ENCODE data around the gene CYB5RL. TPM values are rescaled to one million over a fixed set of nuclear protein-coding genes. Genes with fewer than 3 reads are reported as not detected.
A peak's percentile ranks its signal among the peaks of the same experiment; 100 is the strongest.

Gene CYB5RL
- total and polyA plus RNA-seq, 2 of the 13 experiments (the other 11 are each of a cell fraction or from before 2014, with no cell fraction given) = 3.7 to 5.0 TPM

- TF ChIP-seq, protein P1, sequence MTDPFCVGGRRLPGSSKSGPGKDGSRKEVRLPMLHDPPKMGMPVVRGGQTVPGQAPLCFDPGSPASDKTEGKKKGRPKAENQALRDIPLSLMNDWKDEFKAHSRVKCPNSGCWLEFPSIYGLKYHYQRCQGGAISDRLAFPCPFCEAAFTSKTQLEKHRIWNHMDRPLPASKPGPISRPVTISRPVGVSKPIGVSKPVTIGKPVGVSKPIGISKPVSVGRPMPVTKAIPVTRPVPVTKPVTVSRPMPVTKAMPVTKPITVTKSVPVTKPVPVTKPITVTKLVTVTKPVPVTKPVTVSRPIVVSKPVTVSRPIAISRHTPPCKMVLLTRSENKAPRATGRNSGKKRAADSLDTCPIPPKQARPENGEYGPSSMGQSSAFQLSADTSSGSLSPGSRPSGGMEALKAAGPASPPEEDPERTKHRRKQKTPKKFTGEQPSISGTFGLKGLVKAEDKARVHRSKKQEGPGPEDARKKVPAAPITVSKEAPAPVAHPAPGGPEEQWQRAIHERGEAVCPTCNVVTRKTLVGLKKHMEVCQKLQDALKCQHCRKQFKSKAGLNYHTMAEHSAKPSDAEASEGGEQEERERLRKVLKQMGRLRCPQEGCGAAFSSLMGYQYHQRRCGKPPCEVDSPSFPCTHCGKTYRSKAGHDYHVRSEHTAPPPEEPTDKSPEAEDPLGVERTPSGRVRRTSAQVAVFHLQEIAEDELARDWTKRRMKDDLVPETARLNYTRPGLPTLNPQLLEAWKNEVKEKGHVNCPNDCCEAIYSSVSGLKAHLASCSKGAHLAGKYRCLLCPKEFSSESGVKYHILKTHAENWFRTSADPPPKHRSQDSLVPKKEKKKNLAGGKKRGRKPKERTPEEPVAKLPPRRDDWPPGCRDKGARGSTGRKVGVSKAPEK (CRISPR knock-in tag; IDR thresholded peaks at IDR 0.05; ENCODE audit: borderline replicate concordance) = no peak
- TF ChIP-seq NAIF1 (CRISPR knock-in tag; IDR thresholded peaks at IDR 0.05; ENCODE audit: borderline replicate concordance) (peak; percentile 53; the same call in 1 of the 2 replicates), ZNF878 (CRISPR knock-in tag; IDR thresholded peaks at IDR 0.05) (peak; percentile 56; the same call in 1 of the 2 replicates), MAZ (IDR thresholded peaks at IDR 0.05; ENCODE audit: borderline replicate concordance, low read depth, low read length) (peak; percentile 69; the same call in 1 of the 2 replicates), MAZ (CRISPR knock-in tag; IDR thresholded peaks at IDR 0.05; ENCODE audit: low read depth) (peak; percentile 38; the same call in 1 of the 2 replicates), ZHX2 (IDR thresholded peaks at IDR 0.05; ENCODE audit: low read depth) (no peak), ZHX2 (CRISPR knock-in tag; IDR thresholded peaks at IDR 0.05; ENCODE audit: borderline replicate concordance) (no peak), ZNF205 (CRISPR knock-in tag; IDR thresholded peaks at IDR 0.05) (peak; percentile 72; the same call in 1 of the 2 replicates), YY1 (IDR thresholded peaks at IDR 0.05; ENCODE audit: insufficient read depth, insufficient replicate concordance, low read depth, low read length) (peak; percentile 96), TFDP2 (CRISPR knock-in tag; IDR thresholded peaks at IDR 0.05) (peak; percentile 96), CCDC6 (CRISPR knock-in tag; IDR thresholded peaks at IDR 0.05) (peak; percentile 59; the same call in 1 of the 2 replicates), TAF15 (IDR thresholded peaks at IDR 0.05; ENCODE audit: low read depth, low read length, poor library complexity, severe bottlenecking) (peak; percentile 79), ATF1 (CRISPR knock-in tag; IDR thresholded peaks at IDR 0.05) (peak; percentile 61), PLRG1 (conservative IDR thresholded peaks at IDR 0.05) (no peak)
- TF ChIP-seq, protein P2, sequence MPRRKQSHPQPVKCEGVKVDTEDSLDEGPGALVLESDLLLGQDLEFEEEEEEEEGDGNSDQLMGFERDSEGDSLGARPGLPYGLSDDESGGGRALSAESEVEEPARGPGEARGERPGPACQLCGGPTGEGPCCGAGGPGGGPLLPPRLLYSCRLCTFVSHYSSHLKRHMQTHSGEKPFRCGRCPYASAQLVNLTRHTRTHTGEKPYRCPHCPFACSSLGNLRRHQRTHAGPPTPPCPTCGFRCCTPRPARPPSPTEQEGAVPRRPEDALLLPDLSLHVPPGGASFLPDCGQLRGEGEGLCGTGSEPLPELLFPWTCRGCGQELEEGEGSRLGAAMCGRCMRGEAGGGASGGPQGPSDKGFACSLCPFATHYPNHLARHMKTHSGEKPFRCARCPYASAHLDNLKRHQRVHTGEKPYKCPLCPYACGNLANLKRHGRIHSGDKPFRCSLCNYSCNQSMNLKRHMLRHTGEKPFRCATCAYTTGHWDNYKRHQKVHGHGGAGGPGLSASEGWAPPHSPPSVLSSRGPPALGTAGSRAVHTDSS (CRISPR knock-in tag; conservative IDR thresholded peaks at IDR 0.05) = no peak
Measured at GRCh38 chr1:54199765-54200518, at the start of gene CYB5RL, which contains the start of gene MRPL37 (continued).
